ENCODE data around the gene OCA2.
"Not testable (repeated sequence)": the region's sequence is repeated elsewhere in the genome, so short reads cannot be mapped to it uniquely, and the experiment has no call there.

Gene OCA2

GRCh38 chr15:28002136-28002861 is 96.8 kb downstream of the OCA2 start:
- no peak for DNase-seq (ENCODE audit: low read depth in 2 of 2)

GRCh38 chr15:28001641-28002040 is 97.5 kb downstream of the OCA2 start:
- no peak for DNase-seq (ENCODE audit: low read depth in 2 of 2)

GRCh38 chr15:27993996-27994780 is 104.9 kb downstream of the OCA2 start:
- no peak for DNase-seq (ENCODE audit: low read depth in 2 of 2)

GRCh38 chr15:27993544-27993943 is 105.6 kb downstream of the OCA2 start:
- DNase-seq (ENCODE audit: low read depth in 2 of 2), result no peak

- DNase-seq (ENCODE audit: low read depth in 2 of 2), result no peak
These were observed 108.3 kb downstream of the OCA2 start for GRCh38 chr15:27990521-27991515.

GRCh38 chr15:27989838-27990237 is 109.3 kb downstream of the OCA2 start:
- no peak for DNase-seq (ENCODE audit: low read depth in 2 of 2)

- no peak for DNase-seq (ENCODE audit: low read depth in 2 of 2)
These were observed 109.7 kb downstream of the OCA2 start for GRCh38 chr15:27989427-27989826.

- DNase-seq (ENCODE audit: low read depth in 2 of 2), result no peak
These were observed 114.0 kb downstream of the OCA2 start for GRCh38 chr15:27985099-27985498.

- no peak for DNase-seq (ENCODE audit: low read depth in 2 of 2)
These were observed 115.6 kb downstream of the OCA2 start for GRCh38 chr15:27983496-27983895.

- no peak for DNase-seq (ENCODE audit: low read depth in 2 of 2)
These were observed 121.4 kb downstream of the OCA2 start for GRCh38 chr15:27977696-27978095.

GRCh38 chr15:27973886-27974285 is 125.2 kb downstream of the OCA2 start:
- no peak for DNase-seq (ENCODE audit: low read depth in 2 of 2)

GRCh38 chr15:27970661-27971392 is 128.3 kb downstream of the OCA2 start:
- DNase-seq (ENCODE audit: low read depth in 2 of 2), result no peak

- DNase-seq (ENCODE audit: low read depth in 2 of 2), result no peak
These were observed 131.6 kb downstream of the OCA2 start for GRCh38 chr15:27967541-27967940.

GRCh38 chr15:27965546-27965945 is 133.6 kb downstream of the OCA2 start:
- DNase-seq (ENCODE audit: low read depth in 2 of 2), result no peak

- DNase-seq (ENCODE audit: low read depth in 2 of 2), result no peak
These were observed 137.3 kb downstream of the OCA2 start for GRCh38 chr15:27961801-27962200.

- DNase-seq (ENCODE audit: low read depth in 2 of 2), result no peak
These were observed 140.1 kb downstream of the OCA2 start for GRCh38 chr15:27958911-27959578.

- no peak for DNase-seq (ENCODE audit: low read depth in 2 of 2)
These were observed 142.8 kb downstream of the OCA2 start for GRCh38 chr15:27956285-27956684.

GRCh38 chr15:27955087-27955486 is 144.0 kb downstream of the OCA2 start:
- DNase-seq (ENCODE audit: low read depth in 2 of 2), result no peak

GRCh38 chr15:27952593-27952992 is 146.5 kb downstream of the OCA2 start:
- DNase-seq (ENCODE audit: low read depth in 2 of 2), result not testable (repeated sequence)

GRCh38 chr15:27951191-27951890 is 147.8 kb downstream of the OCA2 start:
- DNase-seq (ENCODE audit: low read depth in 2 of 2), result no peak
